ENCODE results near the gene KCNH8.
"Not testable (repeated sequence)": the region's sequence is repeated elsewhere in the genome, so short reads cannot be mapped to it uniquely, and the experiment has no call there.

Gene KCNH8

DNA sequence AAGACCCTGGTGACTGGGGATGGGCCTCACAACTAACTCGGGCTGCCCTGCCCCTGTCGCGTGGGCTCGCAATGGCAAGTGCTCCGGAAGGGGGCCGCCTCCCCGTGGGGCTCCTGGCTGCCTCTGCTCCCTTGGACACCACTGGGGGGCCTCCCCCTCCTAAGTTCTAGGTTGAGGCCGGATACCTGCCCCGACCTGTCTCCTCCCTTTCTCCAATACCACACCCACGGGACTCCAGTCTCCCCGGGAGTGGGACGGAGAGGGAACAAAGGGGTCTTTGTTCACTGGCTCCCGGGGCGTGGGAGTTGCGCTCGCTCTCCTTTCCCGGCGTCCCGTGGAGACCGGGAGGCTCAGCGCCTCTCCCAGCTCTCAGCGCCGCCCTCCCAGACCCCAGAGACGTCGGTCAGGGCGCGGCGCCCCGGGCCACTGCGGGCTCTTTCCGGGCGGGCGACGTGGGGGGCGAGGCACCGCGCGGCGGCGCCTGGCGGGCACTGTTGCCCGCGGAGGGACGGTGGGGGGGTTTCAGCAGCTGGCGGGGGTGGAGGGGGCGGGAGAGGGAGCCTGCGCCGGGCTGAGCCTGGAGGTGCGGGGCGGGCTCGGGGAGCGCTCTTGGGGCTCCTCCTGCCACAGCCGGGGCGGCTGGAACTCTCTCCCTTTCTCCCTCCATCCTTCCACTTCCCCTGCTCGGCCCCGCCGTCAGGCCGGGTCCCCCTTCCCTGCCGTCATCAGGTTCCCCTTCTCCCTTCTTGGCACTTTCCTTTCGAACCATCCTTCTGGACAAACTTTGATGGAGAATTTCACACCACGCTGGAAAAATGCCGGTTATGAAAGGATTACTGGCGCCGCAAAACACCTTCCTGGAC, at the start of gene KCNH8:
Gene KCNH8 (plus strand): TSS at position 606 of the 863 bp plus-strand sequence. CDS start 210 bp downstream, at position 816.
- in situ Hi-C loops (cut with MboI; ENCODE audit: low sequenced_read_pairs), result no loop called here

GRCh38 chr3:19102654-19103290, 45.5 kb upstream of the KCNH8 start:
- in situ Hi-C loops (cut with MboI; ENCODE audit: low sequenced_read_pairs), result not testable (repeated sequence)

DNA sequence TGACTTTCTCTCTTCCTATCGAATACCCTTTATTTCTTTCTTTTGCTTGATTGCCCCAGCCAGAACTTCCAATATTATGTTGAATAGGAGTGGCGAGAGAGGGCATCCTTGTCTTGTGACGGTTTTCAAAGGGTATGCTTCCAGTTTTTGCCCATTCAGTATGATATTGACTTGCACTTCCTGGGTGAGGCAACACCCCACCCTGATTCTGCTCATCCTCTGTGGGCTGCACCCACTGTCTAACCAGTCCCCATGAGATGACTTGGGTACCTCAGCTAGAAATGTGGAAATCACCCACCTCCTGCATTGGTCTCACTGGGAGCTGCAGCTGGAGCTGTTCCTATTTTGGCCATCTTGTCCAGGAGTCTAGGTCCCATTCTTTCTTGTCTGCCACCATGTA, 44.8 kb upstream of the KCNH8 start:
- in situ Hi-C loops (cut with MboI; ENCODE audit: low sequenced_read_pairs), result no loop called here

GRCh38 chr3:19104459-19104858, 43.9 kb upstream of the KCNH8 start:
- in situ Hi-C loops (cut with MboI; ENCODE audit: low sequenced_read_pairs), result no loop called here

GRCh38 chr3:19105826-19106225, 42.5 kb upstream of the KCNH8 start:
- in situ Hi-C loops (cut with MboI; ENCODE audit: low sequenced_read_pairs), result no loop called here

DNA sequence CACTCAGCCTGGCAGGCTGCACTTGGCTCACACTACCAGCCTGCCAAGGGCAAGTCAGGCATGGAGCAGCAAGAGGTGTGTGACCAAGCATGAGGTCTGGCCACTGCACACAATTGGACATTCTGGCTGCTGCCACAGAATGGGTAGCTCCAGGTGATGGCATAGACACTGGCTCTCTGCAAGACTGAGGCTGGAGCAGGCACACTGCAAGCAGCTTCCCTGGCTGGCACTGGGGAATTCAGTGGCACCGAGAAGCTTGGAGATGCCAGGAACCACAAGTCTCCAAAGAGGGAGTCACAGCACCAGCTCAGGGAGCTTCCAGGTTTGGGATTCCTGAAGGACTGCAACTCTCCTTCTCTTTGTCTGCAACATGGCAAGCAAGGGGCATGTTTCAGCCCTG, 42.0 kb upstream of the KCNH8 start:
- in situ Hi-C loops (cut with MboI; ENCODE audit: low sequenced_read_pairs), result no loop called here

DNA sequence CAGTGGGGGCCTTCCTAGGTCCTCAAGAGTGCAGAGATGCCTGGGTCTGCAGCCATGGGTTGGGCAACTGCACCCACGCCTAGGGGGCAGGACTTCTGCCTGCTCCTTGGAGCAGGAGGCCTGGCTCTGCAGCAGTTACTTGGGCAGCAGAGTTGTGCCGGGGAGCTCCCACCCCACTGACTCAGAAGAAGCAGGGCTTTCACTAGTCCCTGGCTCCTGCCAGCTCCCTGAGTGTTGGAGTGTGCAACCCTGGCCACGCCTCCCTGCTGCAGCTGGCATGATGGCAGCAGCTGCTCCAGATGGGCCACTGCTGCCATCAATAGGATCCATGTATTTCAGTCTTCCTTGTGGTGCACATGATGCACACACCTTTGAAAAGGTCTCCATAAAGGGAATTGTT, 40.6 kb upstream of the KCNH8 start:
- in situ Hi-C loops (cut with MboI; ENCODE audit: low sequenced_read_pairs), result no loop called here

- in situ Hi-C loops (cut with MboI; ENCODE audit: low sequenced_read_pairs), result no loop called here
Measured at GRCh38 chr3:19110335-19110895, 37.9 kb upstream of the KCNH8 start.

DNA sequence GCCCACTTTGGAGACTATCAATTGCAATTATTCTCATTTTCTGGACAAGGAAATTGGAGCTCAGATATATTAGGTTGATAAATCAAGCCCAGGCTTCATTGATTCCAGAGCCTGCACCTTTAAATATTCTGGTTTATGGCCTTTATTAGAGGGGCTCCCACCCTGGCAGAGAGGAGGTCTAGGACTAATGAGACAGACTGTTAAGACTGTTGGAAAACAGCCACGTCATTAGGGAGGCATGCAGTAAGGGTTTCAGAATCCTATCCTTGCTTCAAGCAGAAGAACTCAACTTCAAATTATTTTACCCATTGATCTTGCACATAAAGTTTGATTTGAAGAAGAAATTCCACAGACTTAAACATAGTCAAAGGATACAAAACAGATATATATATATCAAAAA, 33.8 kb upstream of the KCNH8 start:
- in situ Hi-C loops (cut with MboI; ENCODE audit: low sequenced_read_pairs), result no loop called here

GRCh38 chr3:19116239-19116638, 32.1 kb upstream of the KCNH8 start:
- in situ Hi-C loops (cut with MboI; ENCODE audit: low sequenced_read_pairs), result no loop called here

DNA sequence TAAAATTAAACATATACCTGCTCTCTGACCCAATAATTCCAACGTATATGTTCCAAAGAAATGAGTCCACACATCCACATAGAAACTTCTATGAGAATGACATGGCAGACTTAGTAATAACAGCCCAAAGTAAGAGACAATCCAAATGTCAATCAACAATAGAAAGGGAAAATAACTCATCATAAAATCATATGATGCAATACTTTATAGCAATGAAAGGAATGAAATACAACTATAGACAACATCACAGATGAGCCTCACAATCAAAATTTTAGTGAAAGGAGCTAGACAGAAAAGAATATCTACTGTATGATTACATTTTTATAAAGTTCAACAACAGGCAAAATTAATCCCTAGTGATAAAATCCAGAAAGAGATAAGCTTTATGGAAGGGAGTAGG, 23.6 kb upstream of the KCNH8 start:
- in situ Hi-C loops (cut with MboI; ENCODE audit: low sequenced_read_pairs), result no loop called here

GRCh38 chr3:19139863-19140262, 8.4 kb upstream of the KCNH8 start:
- in situ Hi-C loops (cut with MboI; ENCODE audit: low sequenced_read_pairs), result no loop called here

GRCh38 chr3:19146685-19147650, 1.3 kb upstream of the KCNH8 start:
- in situ Hi-C loops (cut with MboI; ENCODE audit: low sequenced_read_pairs), result no loop called here

DNA sequence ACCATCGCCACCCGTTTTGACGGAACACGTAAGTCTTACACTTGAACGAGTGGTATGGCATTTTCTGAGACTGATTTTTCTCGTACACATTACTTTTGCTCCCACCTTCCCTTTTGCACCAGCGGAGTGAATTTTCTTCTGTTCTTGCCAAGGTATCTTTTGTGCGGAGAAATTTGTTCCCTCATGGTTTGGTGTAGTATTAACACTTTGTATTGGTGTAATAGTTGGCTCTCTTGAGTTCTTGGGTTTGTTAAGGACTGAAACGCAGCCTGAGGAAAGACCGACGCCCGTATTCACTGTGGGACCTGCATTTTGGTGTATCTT, 420 bp downstream of the KCNH8 start:
- in situ Hi-C loops (cut with MboI; ENCODE audit: low sequenced_read_pairs), result no loop called here

GRCh38 chr3:19149368-19149767, 1.1 kb downstream of the KCNH8 start:
- in situ Hi-C loops (cut with MboI; ENCODE audit: low sequenced_read_pairs), result no loop called here

GRCh38 chr3:19151171-19151570, 2.9 kb downstream of the KCNH8 start:
- in situ Hi-C loops (cut with MboI; ENCODE audit: low sequenced_read_pairs), result no loop called here

DNA sequence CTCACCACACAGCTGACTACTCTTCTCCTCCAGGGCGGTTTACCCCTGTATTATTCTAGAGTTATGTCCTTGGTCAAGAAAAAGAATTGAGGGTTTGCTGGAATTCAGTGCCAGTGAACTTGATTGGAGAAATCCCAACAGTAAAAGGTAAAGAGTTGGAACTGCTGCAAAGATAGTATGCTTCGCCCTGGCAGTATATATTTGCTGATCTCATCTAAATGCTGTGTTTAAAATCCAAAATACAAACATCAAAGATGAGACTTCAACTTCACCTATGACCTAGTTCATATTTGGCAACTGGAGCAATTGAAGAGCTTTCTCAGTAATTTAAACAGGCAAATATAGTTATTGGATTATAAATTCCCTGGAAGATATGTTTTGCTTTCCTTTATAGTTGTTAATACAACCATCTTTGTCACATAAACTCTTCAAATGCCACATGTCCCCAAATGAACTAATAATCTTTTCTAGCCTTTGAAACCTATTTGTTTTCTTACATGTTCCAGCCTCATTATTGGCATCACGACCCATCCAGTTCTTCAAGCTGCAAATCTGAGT, 6.5 kb downstream of the KCNH8 start:
- in situ Hi-C loops (cut with MboI; ENCODE audit: low sequenced_read_pairs), result no loop called here

GRCh38 chr3:19155375-19155774, 7.1 kb downstream of the KCNH8 start:
- in situ Hi-C loops (cut with MboI; ENCODE audit: low sequenced_read_pairs), result no loop called here

DNA sequence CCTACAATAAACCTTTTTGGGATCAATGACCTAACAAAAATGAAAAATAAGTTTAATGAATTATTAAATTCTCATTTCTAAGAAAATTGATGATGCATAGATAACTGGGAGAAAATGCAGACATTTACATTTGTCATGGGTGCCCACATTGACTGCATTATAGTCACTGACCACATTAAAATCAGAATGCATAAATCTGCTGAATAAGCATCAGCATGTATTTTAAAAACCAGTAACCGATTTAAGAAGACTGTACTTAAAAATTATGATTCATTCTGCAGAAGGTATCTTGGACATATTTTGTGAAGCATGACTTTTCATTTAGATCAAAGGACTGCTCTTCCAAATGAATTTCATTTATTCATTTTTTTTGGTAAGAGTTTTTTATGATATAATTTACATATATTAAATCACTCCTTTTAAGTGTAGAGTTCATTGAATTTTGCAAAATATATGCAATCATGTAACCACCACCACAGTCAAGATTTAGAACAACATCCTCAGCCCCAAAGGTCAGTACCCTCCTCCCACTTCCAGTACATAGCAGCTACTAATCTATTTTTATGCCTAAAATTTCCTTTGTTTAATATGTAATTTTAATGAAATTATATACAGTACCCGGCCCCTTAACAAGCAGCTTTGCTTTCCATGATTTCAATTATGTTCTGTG, 11.8 kb downstream of the KCNH8 start:
- in situ Hi-C loops (cut with MboI; ENCODE audit: low sequenced_read_pairs), result no loop called here

- in situ Hi-C loops (cut with MboI; ENCODE audit: low sequenced_read_pairs), result no loop called here
Measured at GRCh38 chr3:19165654-19166053, 17.3 kb downstream of the KCNH8 start.

All from HL-60/S4 (cell line).